Astrocyte of the hippocampus (primary cell): ENCODE data around the gene CHCHD5.
A peak's percentile ranks its signal among the peaks of the same experiment; 100 is the strongest.

Source experiments
- DNase-seq: peaks from one replicate; pipeline ENCODE4 v3.0.0; 2011; ENCODE audit warnings: low read depth, low spot score

The CHCHD5 gene

GRCh38 chr2:112623913-112624777, 39.7 kb downstream of the CHCHD5 start:
- DNase-seq: peak; percentile 20

- no peak for DNase-seq
Measured at GRCh38 chr2:112625474-112626114, 41.2 kb downstream of the CHCHD5 start.

- peak; percentile 89 for DNase-seq
Measured at GRCh38 chr2:112626604-112627059, 42.2 kb downstream of the CHCHD5 start.

- DNase-seq: peak; percentile 91
Measured at GRCh38 chr2:112627060-112628040, 42.9 kb downstream of the CHCHD5 start.

GRCh38 chr2:112629224-112629623, 44.8 kb downstream of the CHCHD5 start:
- DNase-seq: no peak

- DNase-seq: no peak
Measured at GRCh38 chr2:112629823-112630222, 45.4 kb downstream of the CHCHD5 start.

- DNase-seq: peak; percentile 35
Measured at GRCh38 chr2:112630268-112630667, 45.9 kb downstream of the CHCHD5 start.

GRCh38 chr2:112633708-112634107, 49.3 kb downstream of the CHCHD5 start:
- DNase-seq: no peak

GRCh38 chr2:112634153-112634873, 49.9 kb downstream of the CHCHD5 start:
- DNase-seq: peak; percentile 22

GRCh38 chr2:112634874-112635157, 50.4 kb downstream of the CHCHD5 start:
- no peak for DNase-seq

GRCh38 chr2:112636605-112637288, 52.3 kb downstream of the CHCHD5 start:
- no peak for DNase-seq

GRCh38 chr2:112637289-112637660, 52.9 kb downstream of the CHCHD5 start:
- DNase-seq: no peak
